Keratinocyte (primary cell): ENCODE data around the gene CACNA1C. TPM values are rescaled to one million over a fixed set of nuclear protein-coding genes. Genes with fewer than 3 reads are reported as not detected.

Experiments
- DNase-seq: peaks from one replicate; pipeline ENCODE4 v3.0.0-alpha.2; 2011; ENCODE audit warnings: low read depth, missing footprints, low spot score
- FAIRE-seq: peaks from 2 replicates; lab custom pipeline; 2011; peaks lifted over from hg19 to GRCh38; lab: Jason Lieb, UNC
- H2AFZ ChIP-seq: 2 replicates; pipeline ENCODE4 v1.6.0; 2012; ENCODE audit warnings: low read length, control low read depth, inconsistent platforms; ENCODE audit not compliant: control insufficient read depth
- H3K27ac ChIP-seq: 2 replicates; pipeline ENCODE4 v1.5.1; 2011; ENCODE audit warnings: low read length; ENCODE audit not compliant: control insufficient read depth, insufficient read depth
- H3K27me3 ChIP-seq: 3 replicates; pipeline ENCODE4 v1.6.0; 2011; ENCODE audit warnings: low read length; ENCODE audit not compliant: control insufficient read depth, insufficient read depth; ENCODE audit errors: extremely low read depth
- H3K36me3 ChIP-seq, 2 experiments: 2 replicates in 1 of 2; 3 replicates in 1 of 2; pipeline ENCODE4 v1.5.1; 2011; ENCODE audit warnings: low read length in 2 of 2, mild to moderate bottlenecking in 1 of 2; ENCODE audit not compliant: control insufficient read depth in 2 of 2, insufficient read depth in 2 of 2; ENCODE audit errors: extremely low read depth in 1 of 2
- H3K4me1 ChIP-seq: 3 replicates; pipeline ENCODE4 v1.5.1; 2011; ENCODE audit warnings: low read length; ENCODE audit not compliant: control insufficient read depth, insufficient read depth; ENCODE audit errors: extremely low read depth
- H3K4me2 ChIP-seq: 3 replicates; pipeline ENCODE4 v1.6.0; 2011; ENCODE audit warnings: low read depth, low read length; ENCODE audit not compliant: control insufficient read depth, insufficient read depth; ENCODE audit errors: extremely low read depth
- H3K4me3 ChIP-seq, 3 experiments: fragments of 200-600 bp in 1 of 3; sonication (generic) in 1 of 3; 2 replicates in 2 of 3; 3 replicates in 1 of 3; pipeline ENCODE4 v1.5.1; 2011 to 2016; ENCODE audit warnings: low read length in 3 of 3, mild to moderate bottlenecking in 3 of 3, control low read depth in 2 of 3, inconsistent platforms in 1 of 3, low read depth in 1 of 3, mixed read lengths in 1 of 3, mixed run types in 1 of 3, moderate library complexity in 1 of 3; ENCODE audit not compliant: control insufficient read depth in 2 of 3, insufficient read depth in 2 of 3; ENCODE audit errors: extremely low read depth in 1 of 3
- H3K79me2 ChIP-seq: 2 replicates; pipeline ENCODE4 v1.6.0; 2012; ENCODE audit warnings: low read length; ENCODE audit not compliant: control insufficient read depth, insufficient read depth
- H3K9ac ChIP-seq: 3 replicates; pipeline ENCODE4 v1.6.0; 2011; ENCODE audit warnings: low read length; ENCODE audit not compliant: control insufficient read depth, insufficient read depth; ENCODE audit errors: extremely low read depth
- H3K9me1 ChIP-seq: 3 replicates; pipeline ENCODE4 v1.6.0; 2011; ENCODE audit warnings: low read length; ENCODE audit not compliant: control insufficient read depth, insufficient read depth; ENCODE audit errors: extremely low read depth
- H3K9me3 ChIP-seq: 2 replicates; pipeline ENCODE4 v1.5.1; 2012; ENCODE audit warnings: low read depth, low read length; ENCODE audit not compliant: control insufficient read depth
- H4K20me1 ChIP-seq: 3 replicates; pipeline ENCODE4 v1.6.0; 2011; ENCODE audit warnings: low read length; ENCODE audit not compliant: control insufficient read depth, insufficient read depth; ENCODE audit errors: extremely low read depth
- EZH2 ChIP-seq: IDR thresholded peaks from one replicate; pipeline ENCODE4 v1.6.1; 2012; ENCODE audit warnings: inconsistent platforms, mild to moderate bottlenecking, low read length, moderate library complexity
- dilution Hi-C: fragments of 300-500 bp; cut with MboI; formaldehyde crosslinking; loops from one replicate; pipeline ENCODE4 v1.7.0; 2020; ENCODE audit warnings: low sequenced_read_pairs; ENCODE audit not compliant: extremely low pct_ligation_motif_present
- polyA plus RNA-seq, 5 experiments: library from polyadenylated mRNA; depleted of rRNA in 3 of 5; stranded (reverse) in 3 of 5; stranded (forward) in 1 of 5; unstranded in 1 of 5; fragments of >200 nt; gene quantifications; 1 replicate in 1 of 5; 2 replicates in 3 of 5; 3 replicates in 1 of 5; pipeline versions ENCODE4 v1.2.1 to v1.2.3, GENCODE V29; 2011 to 2012; ENCODE audit warnings: missing spikeins in 2 of 5, low read depth in 1 of 5, low replicate concordance in 1 of 5
- TF ChIP-seq, protein P1 (sequence below), 3 experiments: IDR thresholded peaks in 1 of 3; conservative IDR thresholded peaks in 1 of 3; optimal IDR thresholded peaks in 1 of 3; 2 replicates in 2 of 3; 3 replicates in 1 of 3; pipeline versions ENCODE3 to v1.5.1; 2011; ENCODE audit warnings: low read length in 3 of 3, mild to moderate bottlenecking in 3 of 3, moderate library complexity in 2 of 3, control low read depth in 1 of 3, inconsistent platforms in 1 of 3; ENCODE audit not compliant: insufficient read depth in 2 of 3; ENCODE audit errors: extremely low read depth in 1 of 3

CACNA1C gene
- polyA plus RNA-seq, 1 donor (not counting 4 experiments of a cell fraction or from before 2014, with no cell fraction given) = not detected

DNA sequence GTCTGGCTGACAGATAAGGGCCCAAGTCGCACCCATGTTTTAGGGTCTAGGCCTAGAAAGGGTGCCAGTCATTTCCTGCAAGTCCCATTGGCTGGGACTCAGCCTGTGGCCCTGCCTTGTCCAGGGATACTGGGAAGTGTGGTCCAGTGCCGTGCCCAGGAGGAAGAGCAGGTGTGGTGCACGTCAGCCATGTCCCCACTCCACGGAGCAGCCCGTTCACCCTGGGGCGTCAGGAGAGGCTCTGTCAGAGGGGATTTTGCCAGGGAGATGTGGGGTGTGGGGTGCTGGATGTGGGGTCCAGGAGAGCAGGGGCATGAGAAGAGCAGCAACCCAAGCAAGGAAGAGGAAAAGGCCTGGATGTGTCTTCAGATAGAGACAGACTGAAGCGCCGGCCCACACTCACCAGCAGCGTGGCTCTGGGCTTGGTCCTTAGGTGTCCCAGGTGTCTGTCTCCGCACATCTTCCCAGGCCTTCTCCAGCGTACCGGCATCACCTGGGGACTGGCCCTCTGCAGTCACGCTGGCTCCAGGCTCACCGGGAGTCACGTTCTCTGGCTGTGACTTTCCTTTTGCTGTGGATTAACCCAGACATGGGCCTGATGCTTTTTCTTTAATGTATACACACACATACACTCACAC, 138.2 kb downstream of the CACNA1C start:
- TF ChIP-seq, protein P1, sequence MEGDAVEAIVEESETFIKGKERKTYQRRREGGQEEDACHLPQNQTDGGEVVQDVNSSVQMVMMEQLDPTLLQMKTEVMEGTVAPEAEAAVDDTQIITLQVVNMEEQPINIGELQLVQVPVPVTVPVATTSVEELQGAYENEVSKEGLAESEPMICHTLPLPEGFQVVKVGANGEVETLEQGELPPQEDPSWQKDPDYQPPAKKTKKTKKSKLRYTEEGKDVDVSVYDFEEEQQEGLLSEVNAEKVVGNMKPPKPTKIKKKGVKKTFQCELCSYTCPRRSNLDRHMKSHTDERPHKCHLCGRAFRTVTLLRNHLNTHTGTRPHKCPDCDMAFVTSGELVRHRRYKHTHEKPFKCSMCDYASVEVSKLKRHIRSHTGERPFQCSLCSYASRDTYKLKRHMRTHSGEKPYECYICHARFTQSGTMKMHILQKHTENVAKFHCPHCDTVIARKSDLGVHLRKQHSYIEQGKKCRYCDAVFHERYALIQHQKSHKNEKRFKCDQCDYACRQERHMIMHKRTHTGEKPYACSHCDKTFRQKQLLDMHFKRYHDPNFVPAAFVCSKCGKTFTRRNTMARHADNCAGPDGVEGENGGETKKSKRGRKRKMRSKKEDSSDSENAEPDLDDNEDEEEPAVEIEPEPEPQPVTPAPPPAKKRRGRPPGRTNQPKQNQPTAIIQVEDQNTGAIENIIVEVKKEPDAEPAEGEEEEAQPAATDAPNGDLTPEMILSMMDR (optimal IDR thresholded peaks at IDR 0.05 in 1 of 3, IDR thresholded peaks at IDR 0.05 in 1 of 3, conservative IDR thresholded peaks at IDR 0.05 in 1 of 3; ENCODE audit: extremely low read depth in 1 of 3, insufficient read depth in 2 of 3, low read length in 3 of 3) = no peak
- TF ChIP-seq EZH2 = no peak
- H3K79me2 ChIP-seq = no peaks in the 10 kb centered on the region
- H3K9ac ChIP-seq = no peak overlapping the region
- H2AFZ ChIP-seq = no peak overlapping the region
- dilution Hi-C loops = no loop called here
- H3K27ac ChIP-seq = no peak overlapping the region
- H3K9me3 ChIP-seq = peaks cover 4% of the 10 kb centered on the region
- H3K4me3 ChIP-seq = no peak overlapping the region
- H3K4me2 ChIP-seq = no peak overlapping the region
- FAIRE-seq (no peak), DNase-seq (no peak)
- no peaks in the 10 kb centered on the region for H3K9me1 ChIP-seq
- no peaks in the 10 kb centered on the region for H3K4me1 ChIP-seq
- no peaks in the 10 kb centered on the region for H3K36me3 ChIP-seq
- H4K20me1 ChIP-seq = no peaks in the 10 kb centered on the region
- peaks cover 4% of the 10 kb centered on the region for H3K27me3 ChIP-seq

DNA sequence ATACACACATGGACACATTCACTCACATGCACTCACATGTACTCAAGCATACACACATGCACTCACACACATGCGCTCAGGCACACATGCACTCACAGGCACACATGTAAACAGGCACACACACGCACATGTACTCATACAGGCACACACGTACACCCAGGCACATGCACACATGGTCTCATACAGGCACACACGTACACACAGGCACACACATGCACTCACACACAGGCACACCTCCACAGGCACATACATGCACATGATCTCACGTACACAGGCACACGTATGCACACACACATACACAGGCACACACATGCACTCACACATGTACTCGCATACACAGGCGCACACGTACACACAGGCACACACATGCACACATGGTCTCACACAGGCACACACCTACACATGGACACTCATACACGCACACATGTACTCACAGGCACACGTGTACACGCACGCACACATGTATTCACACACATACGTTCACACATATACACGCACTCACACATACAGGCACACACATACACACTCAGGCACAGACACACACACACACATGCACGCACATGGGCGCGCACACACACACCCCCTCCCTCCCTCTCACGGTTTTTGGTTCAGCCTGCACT, 138.9 kb downstream of the CACNA1C start:
- H3K4me1 ChIP-seq = no peaks in the 10 kb centered on the region
- H3K9ac ChIP-seq = no peak overlapping the region
- FAIRE-seq (no peak), DNase-seq (no peak)
- H3K9me1 ChIP-seq = no peaks in the 10 kb centered on the region
- no peaks in the 10 kb centered on the region for H3K79me2 ChIP-seq
- H4K20me1 ChIP-seq = no peaks in the 10 kb centered on the region
- H3K27me3 ChIP-seq = peaks cover 4% of the 10 kb centered on the region
- TF ChIP-seq, protein P1 (optimal IDR thresholded peaks at IDR 0.05 in 1 of 3, IDR thresholded peaks at IDR 0.05 in 1 of 3, conservative IDR thresholded peaks at IDR 0.05 in 1 of 3; ENCODE audit: extremely low read depth in 1 of 3, insufficient read depth in 2 of 3, low read length in 3 of 3) = no peak
- TF ChIP-seq EZH2 = no peak
- H3K36me3 ChIP-seq = no peaks in the 10 kb centered on the region
- no peak overlapping the region for H3K27ac ChIP-seq
- dilution Hi-C loops = no loop called here
- no peak overlapping the region for H3K4me3 ChIP-seq
- no peak overlapping the region for H2AFZ ChIP-seq
- no peak overlapping the region for H3K4me2 ChIP-seq
- H3K9me3 ChIP-seq = peaks cover 4% of the 10 kb centered on the region
